WTC11 (cell line): Measurements from ENCODE around the gene L1TD1. TPM values are rescaled to one million over a fixed set of nuclear protein-coding genes. Genes with fewer than 3 reads are reported as not detected.

ENCODE experiments used
- ATAC-seq: fragments of 200-7000 bp; cut with Tn5 transposase; 2 replicates; pipeline ENCODE4 v1.10.0; 2021; ENCODE audit warnings: mild to moderate bottlenecking, moderate library complexity
- CTCF ChIA-PET: fragments of 300-600 bp; sonication (Branson Sonifier 250); formaldehyde crosslinking; loops from one replicate; lab custom pipeline; 2021; ENCODE audit warnings: antibody characterized with exemption; lab: Charles Lee
- POLR2A ChIA-PET: fragments of 350-600 bp; sonication (Branson Sonifier 250); formaldehyde crosslinking; loops from one replicate; lab custom pipeline; 2021; ENCODE audit warnings: antibody characterized with exemption; lab: Charles Lee
- DNase-seq: peaks from one replicate; pipeline ENCODE4 v3.0.0; 2021; ENCODE audit warnings: low spot score
- H3K27ac Mint-ChIP-seq: 2 replicates; pipeline ENCODE4 v1.8.0; 2021; ENCODE audit warnings: mixed read lengths
- H3K27me3 Mint-ChIP-seq: 2 replicates; pipeline ENCODE4 v1.8.0; 2021; ENCODE audit warnings: low read depth, mild to moderate bottlenecking, moderate library complexity, mixed read lengths
- H3K36me3 Mint-ChIP-seq: 2 replicates; pipeline ENCODE4 v1.8.0; 2021; ENCODE audit warnings: mixed read lengths
- H3K4me1 Mint-ChIP-seq: 2 replicates; pipeline ENCODE4 v1.8.0; 2022; ENCODE audit warnings: mixed read lengths
- H3K4me3 Mint-ChIP-seq: 2 replicates; pipeline ENCODE4 v1.8.0; 2021; ENCODE audit warnings: mild to moderate bottlenecking, moderate library complexity, mixed read lengths
- H3K9me3 Mint-ChIP-seq: 2 replicates; pipeline ENCODE4 v1.8.0; 2021; ENCODE audit warnings: mixed read lengths
- ARID4B ChIP-seq: sonication (generic); formaldehyde crosslinking; IDR thresholded peaks from 2 replicates; pipeline ENCODE4 v1.8.0; 2023; ENCODE audit warnings: missing genetic modification reagents, mild to moderate bottlenecking, borderline replicate concordance
- ATF6 ChIP-seq: sonication (generic); formaldehyde crosslinking; IDR thresholded peaks from 2 replicates; pipeline ENCODE4 v1.8.1; 2023; ENCODE audit warnings: mild to moderate bottlenecking, missing genetic modification reagents
- CREM ChIP-seq: sonication (generic); formaldehyde crosslinking; IDR thresholded peaks from 2 replicates; pipeline ENCODE4 v1.8.1; 2022; ENCODE audit warnings: mild to moderate bottlenecking, missing genetic modification reagents, moderate library complexity
- ELF4 ChIP-seq: sonication (generic); formaldehyde crosslinking; IDR thresholded peaks from 2 replicates; pipeline ENCODE4 v1.8.1; 2022; ENCODE audit warnings: low read depth, mild to moderate bottlenecking, moderate library complexity, missing genetic modification reagents
- EMX1 ChIP-seq: fragments of 250-450 bp; sonication (Bioruptor Pico); IDR thresholded peaks from 2 replicates; pipeline ENCODE4 v1.8.0; 2021; ENCODE audit warnings: mild to moderate bottlenecking
- FOXP1 ChIP-seq: sonication (generic); formaldehyde crosslinking; IDR thresholded peaks from 2 replicates; pipeline ENCODE4 v1.8.0; 2022; ENCODE audit warnings: missing genetic modification reagents, mild to moderate bottlenecking, moderate library complexity, borderline replicate concordance
- GTF2I ChIP-seq: fragments of 250-450 bp; sonication (Bioruptor Pico); conservative IDR thresholded peaks from 2 replicates; pipeline ENCODE4 v1.4.0; 2021; ENCODE audit warnings: mild to moderate bottlenecking
- HMGA2 ChIP-seq: fragments of 250-450 bp; sonication (Bioruptor Pico); IDR thresholded peaks from 2 replicates; pipeline ENCODE4 v1.4.0; 2021; ENCODE audit warnings: mild to moderate bottlenecking, moderate library complexity
- JAZF1 ChIP-seq: fragments of 250-450 bp; sonication (Bioruptor Pico); IDR thresholded peaks from 2 replicates; pipeline ENCODE4 v1.9.0; 2021; ENCODE audit warnings: moderate library complexity, mild to moderate bottlenecking, inconsistent platforms
- JUN ChIP-seq: sonication (generic); formaldehyde crosslinking; IDR thresholded peaks from 2 replicates; pipeline ENCODE4 v1.8.0; 2023; ENCODE audit warnings: mild to moderate bottlenecking, missing genetic modification reagents
- NFATC4 ChIP-seq: fragments of 250-450 bp; sonication (Bioruptor Pico); IDR thresholded peaks from 2 replicates; pipeline ENCODE4 v1.9.0; 2021; ENCODE audit warnings: mild to moderate bottlenecking
- NFE2L1 ChIP-seq: sonication (generic); formaldehyde crosslinking; IDR thresholded peaks from 2 replicates; pipeline ENCODE4 v1.8.1; 2023; ENCODE audit warnings: missing genetic modification reagents
- NFYB ChIP-seq: sonication (generic); formaldehyde crosslinking; conservative IDR thresholded peaks from 2 replicates; pipeline ENCODE4 v1.8.0; 2022; ENCODE audit warnings: low read depth, missing genetic modification reagents
- PRRX2 ChIP-seq: fragments of 250-450 bp; sonication (Bioruptor Pico); IDR thresholded peaks from 2 replicates; pipeline ENCODE4 v1.8.0; 2021; ENCODE audit warnings: mild to moderate bottlenecking
- RORB ChIP-seq: fragments of 250-450 bp; sonication (Bioruptor Pico); IDR thresholded peaks from 2 replicates; pipeline ENCODE4 v1.9.0; 2021; ENCODE audit warnings: mild to moderate bottlenecking
- SMAD3 ChIP-seq: sonication (generic); formaldehyde crosslinking; IDR thresholded peaks from 2 replicates; pipeline ENCODE4 v1.8.0; 2022; ENCODE audit warnings: missing genetic modification reagents, mild to moderate bottlenecking, borderline replicate concordance
- ZBTB21 ChIP-seq: sonication (generic); formaldehyde crosslinking; IDR thresholded peaks from 2 replicates; pipeline ENCODE4 v1.8.1; 2023; ENCODE audit warnings: mild to moderate bottlenecking, missing genetic modification reagents, borderline replicate concordance
- ZNF138 ChIP-seq: sonication (generic); formaldehyde crosslinking; conservative IDR thresholded peaks from 2 replicates; pipeline ENCODE4 v1.8.1; 2022; ENCODE audit warnings: mild to moderate bottlenecking, moderate library complexity, missing genetic modification reagents
- ZNF263 ChIP-seq: sonication (generic); formaldehyde crosslinking; IDR thresholded peaks from 2 replicates; pipeline ENCODE4 v1.8.1; 2022; ENCODE audit warnings: low read depth, mild to moderate bottlenecking, moderate library complexity, missing genetic modification reagents
- ZNF396 ChIP-seq: fragments of 250-450 bp; sonication (Bioruptor Pico); IDR thresholded peaks from 2 replicates; pipeline ENCODE4 v1.8.0; 2021; ENCODE audit warnings: mild to moderate bottlenecking, moderate library complexity, borderline replicate concordance
- total RNA-seq: library from RNA; stranded (reverse); gene quantifications from 3 replicates; pipeline ENCODE4 v1.2.3, GENCODE V29; 2021
- TF ChIP-seq, protein P1 (sequence below): sonication (generic); formaldehyde crosslinking; IDR thresholded peaks from 2 replicates; pipeline ENCODE4 v1.8.1; 2023; ENCODE audit warnings: mild to moderate bottlenecking, missing genetic modification reagents, moderate library complexity
- TF ChIP-seq, protein P2 (sequence below): fragments of 200-600 bp; IDR thresholded peaks from 2 replicates; pipeline ENCODE4 v1.8.0; 2022; ENCODE audit warnings: antibody characterized with exemption
- TF ChIP-seq, protein P3 (sequence below): sonication (generic); formaldehyde crosslinking; IDR thresholded peaks from 2 replicates; pipeline ENCODE4 v1.8.1; 2022; ENCODE audit warnings: low read depth, mild to moderate bottlenecking, moderate library complexity, missing genetic modification reagents, borderline replicate concordance
- TF ChIP-seq, protein P4 (sequence below): fragments of 250-450 bp; sonication (Bioruptor Pico); IDR thresholded peaks from 2 replicates; pipeline ENCODE4 v1.9.0; 2021; ENCODE audit warnings: mild to moderate bottlenecking

L1TD1 gene
- total RNA-seq, 1 experiment from 2014 or later, result 319 TPM

DNA sequence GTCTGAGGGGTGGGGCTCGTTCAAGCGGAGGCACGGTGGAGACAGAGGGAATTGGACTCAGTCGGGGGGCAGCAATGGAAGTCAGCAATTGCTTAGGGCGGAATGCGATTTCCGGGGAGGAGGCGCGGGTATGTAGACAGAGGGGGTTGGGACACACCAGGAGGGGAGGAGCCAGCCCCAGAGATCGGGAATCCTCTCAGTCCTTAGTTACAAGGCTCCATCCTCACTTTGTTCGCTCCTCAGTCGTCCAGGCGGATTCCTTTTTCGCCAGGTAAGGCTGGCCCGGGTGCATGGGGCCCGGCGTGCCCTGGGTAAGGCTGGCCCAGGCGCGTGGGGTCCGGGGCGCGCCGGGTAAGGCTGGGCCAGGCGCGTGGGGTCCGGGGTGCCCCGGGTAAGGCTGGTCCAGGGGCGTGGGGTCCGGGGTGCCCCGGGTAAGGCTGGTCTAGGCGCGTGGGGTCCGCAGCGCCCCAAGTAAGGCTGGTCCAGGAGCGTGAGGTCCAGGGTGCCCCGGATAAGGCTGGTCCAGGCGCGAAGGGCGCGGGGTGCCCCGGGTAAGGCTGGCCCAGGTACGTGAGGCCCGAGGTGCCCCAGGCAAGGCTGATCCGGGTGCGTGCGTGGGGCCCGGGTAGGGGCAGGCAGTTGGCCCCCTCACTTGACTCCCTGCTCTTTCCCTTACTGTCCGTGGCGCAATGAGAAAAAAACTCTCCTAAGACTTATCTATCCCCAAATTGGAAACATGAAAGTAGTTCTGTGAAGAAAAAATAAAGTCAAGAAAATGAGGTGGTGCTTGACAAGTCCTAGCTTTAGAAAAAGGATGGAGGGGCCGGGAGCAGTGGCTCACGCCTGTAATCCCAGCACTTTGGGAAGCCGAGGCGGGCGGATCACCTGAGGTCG lies at the start of gene L1TD1 (continued):
- TF ChIP-seq, protein P1, sequence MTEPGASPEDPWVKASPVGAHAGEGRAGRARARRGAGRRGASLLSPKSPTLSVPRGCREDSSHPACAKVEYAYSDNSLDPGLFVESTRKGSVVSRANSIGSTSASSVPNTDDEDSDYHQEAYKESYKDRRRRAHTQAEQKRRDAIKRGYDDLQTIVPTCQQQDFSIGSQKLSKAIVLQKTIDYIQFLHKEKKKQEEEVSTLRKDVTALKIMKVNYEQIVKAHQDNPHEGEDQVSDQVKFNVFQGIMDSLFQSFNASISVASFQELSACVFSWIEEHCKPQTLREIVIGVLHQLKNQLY, result 0 out of 2 replicates have a peak, but pooled peaks have one; percentile 33
- TF ChIP-seq ARID4B, result peak; percentile 85
- TF ChIP-seq HMGA2 (CRISPR knock-in tag), result no peak
- TF ChIP-seq ZNF138, result 0 out of 2 replicates have a peak, but pooled peaks have one; percentile 8
- TF ChIP-seq ZNF396 (CRISPR knock-in tag), result no peak
- TF ChIP-seq, protein P2, sequence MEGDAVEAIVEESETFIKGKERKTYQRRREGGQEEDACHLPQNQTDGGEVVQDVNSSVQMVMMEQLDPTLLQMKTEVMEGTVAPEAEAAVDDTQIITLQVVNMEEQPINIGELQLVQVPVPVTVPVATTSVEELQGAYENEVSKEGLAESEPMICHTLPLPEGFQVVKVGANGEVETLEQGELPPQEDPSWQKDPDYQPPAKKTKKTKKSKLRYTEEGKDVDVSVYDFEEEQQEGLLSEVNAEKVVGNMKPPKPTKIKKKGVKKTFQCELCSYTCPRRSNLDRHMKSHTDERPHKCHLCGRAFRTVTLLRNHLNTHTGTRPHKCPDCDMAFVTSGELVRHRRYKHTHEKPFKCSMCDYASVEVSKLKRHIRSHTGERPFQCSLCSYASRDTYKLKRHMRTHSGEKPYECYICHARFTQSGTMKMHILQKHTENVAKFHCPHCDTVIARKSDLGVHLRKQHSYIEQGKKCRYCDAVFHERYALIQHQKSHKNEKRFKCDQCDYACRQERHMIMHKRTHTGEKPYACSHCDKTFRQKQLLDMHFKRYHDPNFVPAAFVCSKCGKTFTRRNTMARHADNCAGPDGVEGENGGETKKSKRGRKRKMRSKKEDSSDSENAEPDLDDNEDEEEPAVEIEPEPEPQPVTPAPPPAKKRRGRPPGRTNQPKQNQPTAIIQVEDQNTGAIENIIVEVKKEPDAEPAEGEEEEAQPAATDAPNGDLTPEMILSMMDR, result no peak
- TF ChIP-seq PRRX2 (CRISPR knock-in tag), result no peak
- peak; percentile 88 for TF ChIP-seq JUN (CRISPR knock-in tag)
- no peak for TF ChIP-seq RORB
- TF ChIP-seq ZNF263 (CRISPR knock-in tag), result peak; percentile 48; the same call in 1 of the 2 replicates
- TF ChIP-seq EMX1 (CRISPR knock-in tag), result 0 out of 2 replicates have a peak, but pooled peaks have one; percentile 41
- no peak for TF ChIP-seq SMAD3
- TF ChIP-seq FOXP1 (CRISPR knock-in tag), result peak; percentile 79
- 0 out of 2 replicates have a peak, but pooled peaks have one; percentile 76 for TF ChIP-seq NFATC4
- TF ChIP-seq ATF6 (CRISPR knock-in tag), result no peak
- TF ChIP-seq NFE2L1 (CRISPR knock-in tag), result peak; percentile 69; the same call in 1 of the 2 replicates
- no peak for TF ChIP-seq JAZF1
- peak; percentile 58; the same call in 1 of the 2 replicates for TF ChIP-seq CREM (CRISPR knock-in tag)

- POLR2A ChIA-PET, result interaction anchor here (0.6 kb wide), 1 partner anchor 11 kb away, joined by 5 read pairs; no protein-coding TSS in a partner anchor
- TF ChIP-seq ELF4 (no peak), RORB (no peak), SMAD3 (no peak), GTF2I (CRISPR knock-in tag) (no peak), ZBTB21 (no peak), NFYB (CRISPR knock-in tag) (no peak)
- TF ChIP-seq, protein P3, sequence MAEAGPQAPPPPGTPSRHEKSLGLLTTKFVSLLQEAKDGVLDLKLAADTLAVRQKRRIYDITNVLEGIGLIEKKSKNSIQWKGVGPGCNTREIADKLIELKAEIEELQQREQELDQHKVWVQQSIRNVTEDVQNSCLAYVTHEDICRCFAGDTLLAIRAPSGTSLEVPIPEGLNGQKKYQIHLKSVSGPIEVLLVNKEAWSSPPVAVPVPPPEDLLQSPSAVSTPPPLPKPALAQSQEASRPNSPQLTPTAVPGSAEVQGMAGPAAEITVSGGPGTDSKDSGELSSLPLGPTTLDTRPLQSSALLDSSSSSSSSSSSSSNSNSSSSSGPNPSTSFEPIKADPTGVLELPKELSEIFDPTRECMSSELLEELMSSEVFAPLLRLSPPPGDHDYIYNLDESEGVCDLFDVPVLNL (CRISPR knock-in tag), result no peak
- TF ChIP-seq, protein P4, sequence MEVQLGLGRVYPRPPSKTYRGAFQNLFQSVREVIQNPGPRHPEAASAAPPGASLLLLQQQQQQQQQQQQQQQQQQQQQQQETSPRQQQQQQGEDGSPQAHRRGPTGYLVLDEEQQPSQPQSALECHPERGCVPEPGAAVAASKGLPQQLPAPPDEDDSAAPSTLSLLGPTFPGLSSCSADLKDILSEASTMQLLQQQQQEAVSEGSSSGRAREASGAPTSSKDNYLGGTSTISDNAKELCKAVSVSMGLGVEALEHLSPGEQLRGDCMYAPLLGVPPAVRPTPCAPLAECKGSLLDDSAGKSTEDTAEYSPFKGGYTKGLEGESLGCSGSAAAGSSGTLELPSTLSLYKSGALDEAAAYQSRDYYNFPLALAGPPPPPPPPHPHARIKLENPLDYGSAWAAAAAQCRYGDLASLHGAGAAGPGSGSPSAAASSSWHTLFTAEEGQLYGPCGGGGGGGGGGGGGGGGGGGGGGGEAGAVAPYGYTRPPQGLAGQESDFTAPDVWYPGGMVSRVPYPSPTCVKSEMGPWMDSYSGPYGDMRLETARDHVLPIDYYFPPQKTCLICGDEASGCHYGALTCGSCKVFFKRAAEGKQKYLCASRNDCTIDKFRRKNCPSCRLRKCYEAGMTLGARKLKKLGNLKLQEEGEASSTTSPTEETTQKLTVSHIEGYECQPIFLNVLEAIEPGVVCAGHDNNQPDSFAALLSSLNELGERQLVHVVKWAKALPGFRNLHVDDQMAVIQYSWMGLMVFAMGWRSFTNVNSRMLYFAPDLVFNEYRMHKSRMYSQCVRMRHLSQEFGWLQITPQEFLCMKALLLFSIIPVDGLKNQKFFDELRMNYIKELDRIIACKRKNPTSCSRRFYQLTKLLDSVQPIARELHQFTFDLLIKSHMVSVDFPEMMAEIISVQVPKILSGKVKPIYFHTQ (CRISPR knock-in tag), result no peak
Observed at GRCh38 chr1:62159940-62160348, 34.7 kb upstream of the L1TD1 start.

More at GRCh38 chr1:62159940-62160348, 34.7 kb upstream of the L1TD1 start:
- Mint-ChIP-seq H3K27me3 (no peaks in the 10 kb centered on the region), H3K27ac (no peak overlapping the region), H3K4me3 (no peak overlapping the region), H3K9me3 (no peaks in the 10 kb centered on the region), H3K4me1 (no peaks in the 10 kb centered on the region), H3K36me3 (peaks cover 3% of the 10 kb centered on the region)
- CTCF ChIA-PET, result interaction anchor here (0.7 to 2.2 kb wide), 4 partner anchors 10 to 77 kb away, joined by 3 to 11 read pairs (median 4); no protein-coding TSS in a partner anchor
- no peak for ATAC-seq
- DNase-seq, result no peak
